Neutrophil (primary cell): ENCODE measurements around the gene SLIT3.

Experiments used
- H3K27ac ChIP-seq: fragments of 200-600 bp; sonication (generic); 2 replicates; pipeline ENCODE4 v1.5.1; 2016; ENCODE audit warnings: mild to moderate bottlenecking, moderate library complexity
- H3K27me3 ChIP-seq: fragments of 200-600 bp; sonication (generic); 2 replicates; pipeline ENCODE4 v1.6.0; 2016; ENCODE audit warnings: mild to moderate bottlenecking
- H3K36me3 ChIP-seq: fragments of 200-600 bp; sonication (generic); 2 replicates; pipeline ENCODE4 v1.5.1; 2017
- H3K4me1 ChIP-seq, 2 experiments: fragments of 200-600 bp in 1 of 2; sonication (generic) in 1 of 2; 1 replicate in 1 of 2; 2 replicates in 1 of 2; pipeline versions ENCODE4 v1.5.1 to v1.6.1; 2013 to 2016; ENCODE audit warnings: low read depth in 1 of 2, low read length in 1 of 2, mild to moderate bottlenecking in 1 of 2, moderate library complexity in 1 of 2; ENCODE audit not compliant: control insufficient read depth in 1 of 2, insufficient read depth in 1 of 2
- H3K4me3 ChIP-seq, 2 experiments: fragments of 200-600 bp in 1 of 2; sonication (generic) in 1 of 2; 1 replicate in 1 of 2; 2 replicates in 1 of 2; pipeline ENCODE4 v1.5.1; 2013 to 2016; ENCODE audit warnings: low read depth in 1 of 2, low read length in 1 of 2, mild to moderate bottlenecking in 1 of 2, moderate library complexity in 1 of 2
- H3K9me3 ChIP-seq: fragments of 200-600 bp; sonication (generic); 2 replicates; pipeline ENCODE4 v1.5.1; 2016
- CTCF ChIP-seq: fragments of 200-600 bp; sonication (generic); IDR thresholded peaks from 2 replicates; pipeline ENCODE4 v1.5.1; 2016; ENCODE audit warnings: antibody characterized with exemption

SLIT3 gene

GRCh38 chr5:169024421-169024820 lies 276.5 kb downstream of the SLIT3 start:
- H3K9me3 ChIP-seq: no peaks in the 10 kb centered on the region
- H3K4me1 ChIP-seq: no peaks in the 10 kb centered on the region
- TF ChIP-seq CTCF: no peak
- peaks cover 10% of the 10 kb centered on the region for H3K27me3 ChIP-seq
- H3K27ac ChIP-seq: no peak overlapping the region
- H3K4me3 ChIP-seq: no peak overlapping the region
- no peaks in the 10 kb centered on the region for H3K36me3 ChIP-seq

GRCh38 chr5:169022718-169023117 lies 278.2 kb downstream of the SLIT3 start:
- Histone ChIP-seq H3K27me3 (peaks cover 7% of the 10 kb centered on the region), H3K4me1 (no peaks in the 10 kb centered on the region), H3K27ac (no peak overlapping the region), H3K4me3 (no peak overlapping the region), H3K36me3 (no peaks in the 10 kb centered on the region), H3K9me3 (no peaks in the 10 kb centered on the region)
- no peak for TF ChIP-seq CTCF

- no peak overlapping the region for H3K4me3 ChIP-seq
- H3K27me3 ChIP-seq: peaks cover 7% of the 10 kb centered on the region
- H3K9me3 ChIP-seq: no peaks in the 10 kb centered on the region
- no peak overlapping the region for H3K27ac ChIP-seq
- no peaks in the 10 kb centered on the region for H3K36me3 ChIP-seq
- no peak for TF ChIP-seq CTCF
- H3K4me1 ChIP-seq: no peaks in the 10 kb centered on the region
These were observed 280.8 kb downstream of the SLIT3 start for GRCh38 chr5:169020102-169020501.

- no peak overlapping the region for H3K4me3 ChIP-seq
- no peaks in the 10 kb centered on the region for H3K36me3 ChIP-seq
- H3K9me3 ChIP-seq: no peaks in the 10 kb centered on the region
- H3K27me3 ChIP-seq: peaks cover 7% of the 10 kb centered on the region
- no peak for TF ChIP-seq CTCF
- H3K27ac ChIP-seq: no peak overlapping the region
- no peaks in the 10 kb centered on the region for H3K4me1 ChIP-seq
These were observed 282.0 kb downstream of the SLIT3 start for GRCh38 chr5:169018925-169019324.

GRCh38 chr5:169015991-169016390 lies 284.9 kb downstream of the SLIT3 start:
- Histone ChIP-seq H3K4me3 (no peak overlapping the region), H3K27me3 (peaks cover 7% of the 10 kb centered on the region), H3K9me3 (no peaks in the 10 kb centered on the region), H3K27ac (no peak overlapping the region), H3K4me1 (no peaks in the 10 kb centered on the region), H3K36me3 (no peaks in the 10 kb centered on the region)
- TF ChIP-seq CTCF: no peak

- no peak overlapping the region for H3K27ac ChIP-seq
- no peaks in the 10 kb centered on the region for H3K9me3 ChIP-seq
- peaks cover 7% of the 10 kb centered on the region for H3K27me3 ChIP-seq
These were observed 287.1 kb downstream of the SLIT3 start for GRCh38 chr5:169013846-169014245.

More at GRCh38 chr5:169013846-169014245, 287.1 kb downstream of the SLIT3 start:
- Histone ChIP-seq H3K4me3 (no peak overlapping the region), H3K36me3 (no peaks in the 10 kb centered on the region), H3K4me1 (no peaks in the 10 kb centered on the region)
- TF ChIP-seq CTCF: no peak
